ENCODE results near the gene CHST11. TPM values are rescaled to one million over a fixed set of nuclear protein-coding genes. Genes with fewer than 3 reads are reported as not detected.

CHST11 gene
- total RNA-seq, 1 experiment from 2014 or later, result 0.25 TPM

DNA sequence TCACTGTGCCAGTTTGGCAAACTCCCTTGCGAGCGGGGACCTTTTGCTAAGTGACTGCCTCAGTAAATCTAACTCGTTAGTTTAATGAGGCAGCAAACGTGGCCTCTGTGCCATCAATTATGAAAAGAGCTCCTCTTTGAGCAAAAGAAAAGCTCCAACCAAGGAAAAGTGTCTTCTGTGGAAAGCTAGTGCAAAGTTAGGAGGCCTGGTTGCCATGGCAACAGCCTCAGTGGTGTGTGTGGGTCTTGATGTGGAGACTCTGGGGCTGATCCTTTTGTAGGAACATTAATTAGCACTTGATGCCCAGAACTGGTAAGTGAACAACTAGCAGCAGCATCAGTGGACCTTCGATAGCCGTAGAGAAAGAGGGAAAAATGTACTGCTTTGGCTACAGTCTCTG is 145.7 kb downstream of the CHST11 start:
- Histone ChIP-seq H3K4me1 (no peaks in the 10 kb centered on the region), H3K9me3 (no peaks in the 10 kb centered on the region), H3K27me3 (replicated peaks; ENCODE audit: control insufficient read depth, insufficient read depth, low read length) (no peaks in the 10 kb centered on the region), H3K36me3 (ENCODE audit: control insufficient read depth, insufficient read depth, low read length) (no peaks in the 10 kb centered on the region), H3K4me3 (ENCODE audit: low read depth, low read length) (no peak overlapping the region)
- Mint-ChIP-seq H3K27me3 (ENCODE audit: insufficient read depth, unreplicated experiment) (peaks cover 3% of the 10 kb centered on the region), H3K9me3 (ENCODE audit: unreplicated experiment) (no peaks in the 10 kb centered on the region), H3K4me3 (ENCODE audit: unreplicated experiment) (no peak overlapping the region), H3K27ac (ENCODE audit: unreplicated experiment) (no peak overlapping the region), H3K36me3 (ENCODE audit: insufficient read depth, unreplicated experiment) (no peaks in the 10 kb centered on the region), H3K4me1 (ENCODE audit: low read depth, unreplicated experiment) (no peaks in the 10 kb centered on the region)
- CTCF ChIA-PET, result no interaction called here
- BruUV-seq (replicated peaks), result no TSS peak
- POLR2A ChIA-PET, result no interaction called here
- no peak for DNase-seq
- TF ChIP-seq CTCF (IDR thresholded peaks at IDR 0.05; ENCODE audit: insufficient read depth in 1 of 2, low read depth in 1 of 2, low read length in 1 of 2, severe bottlenecking in 1 of 2, unreplicated experiment in 1 of 2), result no peak
- intact Hi-C loops (cut with micrococcal nuclease; ENCODE audit: unreplicated experiment), result no loop called here

DNA sequence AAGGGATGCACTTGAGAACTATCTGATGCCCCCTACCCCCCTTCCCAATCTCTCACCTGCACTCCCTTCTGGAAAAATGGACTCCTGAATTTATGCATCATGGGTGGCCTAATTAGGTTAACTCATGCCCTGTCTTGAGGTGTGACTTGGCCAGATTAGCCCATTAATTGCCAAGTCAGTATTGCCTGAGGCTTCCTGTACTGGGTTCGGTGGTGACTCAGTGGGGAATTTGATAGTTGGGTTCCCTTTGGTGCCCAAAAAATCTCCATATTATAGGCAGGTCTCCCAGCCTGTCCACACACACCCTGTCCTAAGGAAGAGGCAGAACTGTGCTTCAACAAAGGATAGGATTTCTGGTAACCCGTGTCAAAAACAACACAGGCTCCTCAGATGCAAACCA is 146.1 kb downstream of the CHST11 start:
- Mint-ChIP-seq H3K4me3 (ENCODE audit: unreplicated experiment) (no peak overlapping the region), H3K36me3 (ENCODE audit: insufficient read depth, unreplicated experiment) (no peaks in the 10 kb centered on the region), H3K27ac (ENCODE audit: unreplicated experiment) (no peak overlapping the region), H3K27me3 (ENCODE audit: insufficient read depth, unreplicated experiment) (peaks cover 3% of the 10 kb centered on the region), H3K4me1 (ENCODE audit: low read depth, unreplicated experiment) (no peaks in the 10 kb centered on the region), H3K9me3 (ENCODE audit: unreplicated experiment) (no peaks in the 10 kb centered on the region)
- no peaks in the 10 kb centered on the region for H3K9me3 ChIP-seq
- H3K4me3 ChIP-seq (ENCODE audit: low read depth, low read length), result no peak overlapping the region
- no peak for DNase-seq
- POLR2A ChIA-PET, result no interaction called here
- no peaks in the 10 kb centered on the region for H3K4me1 ChIP-seq
- H3K27me3 ChIP-seq (replicated peaks; ENCODE audit: control insufficient read depth, insufficient read depth, low read length), result no peaks in the 10 kb centered on the region
- intact Hi-C loops (cut with micrococcal nuclease; ENCODE audit: unreplicated experiment), result no loop called here
- no TSS peak for BruUV-seq (replicated peaks)
- H3K36me3 ChIP-seq (ENCODE audit: control insufficient read depth, insufficient read depth, low read length), result no peaks in the 10 kb centered on the region
- CTCF ChIA-PET, result interaction anchor here (0.7 kb wide), 1 partner anchor 8 kb away, joined by 4 read pairs; no protein-coding TSS in a partner anchor
- no peak for TF ChIP-seq CTCF (IDR thresholded peaks at IDR 0.05; ENCODE audit: insufficient read depth in 1 of 2, low read depth in 1 of 2, low read length in 1 of 2, severe bottlenecking in 1 of 2, unreplicated experiment in 1 of 2)

GRCh38 chr12:104603545-104603973 is 146.8 kb downstream of the CHST11 start:
- Histone ChIP-seq H3K4me1 (no peaks in the 10 kb centered on the region), H3K27me3 (replicated peaks; ENCODE audit: control insufficient read depth, insufficient read depth, low read length) (no peaks in the 10 kb centered on the region), H3K36me3 (ENCODE audit: control insufficient read depth, insufficient read depth, low read length) (no peaks in the 10 kb centered on the region), H3K4me3 (ENCODE audit: low read depth, low read length) (no peak overlapping the region), H3K9me3 (no peaks in the 10 kb centered on the region)
- no peak for TF ChIP-seq CTCF (IDR thresholded peaks at IDR 0.05; ENCODE audit: insufficient read depth in 1 of 2, low read depth in 1 of 2, low read length in 1 of 2, severe bottlenecking in 1 of 2, unreplicated experiment in 1 of 2)
- BruUV-seq (replicated peaks), result no TSS peak
- Mint-ChIP-seq H3K27me3 (ENCODE audit: insufficient read depth, unreplicated experiment) (peaks cover 3% of the 10 kb centered on the region), H3K4me3 (ENCODE audit: unreplicated experiment) (no peak overlapping the region), H3K4me1 (ENCODE audit: low read depth, unreplicated experiment) (no peaks in the 10 kb centered on the region), H3K9me3 (ENCODE audit: unreplicated experiment) (no peaks in the 10 kb centered on the region), H3K36me3 (ENCODE audit: insufficient read depth, unreplicated experiment) (no peaks in the 10 kb centered on the region), H3K27ac (ENCODE audit: unreplicated experiment) (no peak overlapping the region)
- no peak for DNase-seq
- intact Hi-C loops (cut with micrococcal nuclease; ENCODE audit: unreplicated experiment), result no loop called here
- CTCF ChIA-PET, result interaction anchor here (0.7 kb wide), 1 partner anchor 9 kb away, joined by 4 read pairs; no protein-coding TSS in a partner anchor
- POLR2A ChIA-PET, result no interaction called here

All from Caco-2 (cell line).